Spleen (tissue), 11 donors: ENCODE results near the gene FTL. TPM values are rescaled to one million over a fixed set of nuclear protein-coding genes. Genes with fewer than 3 reads are reported as not detected.
A peak's percentile ranks its signal among the peaks of the same experiment; 100 is the strongest.

Experiments used
- DNase-seq: peaks from one replicate; pipeline ENCODE4 v3.0.0-alpha.2; 2020
- H3K27ac ChIP-seq, 8 donors: fragments of 200-600 bp; sonication (generic) in 7 of 8; 1 replicate in 4 of 8; 2 replicates in 4 of 8; pipeline versions ENCODE4 v1.5.0 to v1.8.0; 2016 to 2021; ENCODE audit warnings: inconsistent platforms in 4 of 8, mild to moderate bottlenecking in 4 of 8, moderate library complexity in 1 of 8
- H3K27me3 ChIP-seq, 7 donors: fragments of 200-600 bp; sonication (generic) in 6 of 7; replicated peaks in 1 of 7; 1 replicate in 4 of 7; 2 replicates in 3 of 7; pipeline versions ENCODE4 v1.5.0 to v1.8.0; 2016 to 2021; ENCODE audit warnings: inconsistent platforms in 3 of 7, mild to moderate bottlenecking in 1 of 7
- H3K36me3 ChIP-seq, 6 donors: fragments of 200-600 bp; sonication (generic) in 5 of 6; 1 replicate in 4 of 6; 2 replicates in 2 of 6; pipeline versions ENCODE4 v1.5.0 to v1.8.0; 2016 to 2021; ENCODE audit warnings: inconsistent platforms in 2 of 6
- H3K4me1 ChIP-seq, 6 donors: fragments of 200-600 bp; sonication (generic) in 5 of 6; 1 replicate in 3 of 6; 2 replicates in 3 of 6; pipeline versions ENCODE4 v1.5.0 to v1.8.0; 2016 to 2021; ENCODE audit warnings: inconsistent platforms in 3 of 6
- H3K4me3 ChIP-seq, 8 donors: fragments of 200-600 bp; sonication (generic) in 7 of 8; 1 replicate in 4 of 8; 2 replicates in 4 of 8; pipeline versions ENCODE4 v1.5.0 to v1.8.0; 2016 to 2021; ENCODE audit warnings: inconsistent platforms in 4 of 8, mild to moderate bottlenecking in 4 of 8, moderate library complexity in 2 of 8
- H3K9me3 ChIP-seq, 8 donors: fragments of 200-600 bp; sonication (generic) in 7 of 8; 1 replicate in 4 of 8; 2 replicates in 4 of 8; pipeline versions ENCODE4 v1.5.0 to v1.8.0; 2016 to 2021; ENCODE audit warnings: inconsistent platforms in 4 of 8
- POLR2A ChIP-seq, 3 donors: fragments of 450-650 bp; IDR thresholded peaks; one replicate each; pipeline ENCODE4 v1.5.1; 2017; ENCODE audit warnings: antibody characterized with exemption in 3 of 3, mild to moderate bottlenecking in 1 of 3
- POLR2AphosphoS5 ChIP-seq, 3 donors: sonication (generic); formaldehyde crosslinking; IDR thresholded peaks; one replicate each; pipeline ENCODE4 v1.5.1; 2017; ENCODE audit warnings: antibody characterized with exemption in 3 of 3
- WGBS, 5 donors: extraction: QIAGEN DNeasy Blood & Tissue Kit in 3 of 5; methylation state at CpG; one replicate each; pipeline versions ENCODE4 v1.1.5 to v1.1.7; 2013 to 2018; 5-methylcytosine and 5-hydroxymethylcytosine counted together
- intact Hi-C: fragments of 100-400 bp; cut with DNase I; formaldehyde crosslinking; loops from one replicate; pipeline ENCODE4 v1.15.0; 2023; ENCODE audit warnings: low total_unique reads
- polyA plus RNA-seq, 3 donors: library from polyadenylated mRNA; stranded (reverse); fragments of 200-250 nt; gene quantifications; one replicate each; pipeline ENCODE4 v1.2.1, GENCODE V29; 2013
- total RNA-seq, 7 donors: library from RNA; depleted of rRNA in 3 of 7; stranded (reverse); fragments of >200 nt in 3 of 7; fragmentation: NEBNext Ultra II Directional in 4 of 7; extraction: Animal tissue kit (Norgen Biotek cat#: 25700) in 4 of 7; gene quantifications; one replicate each; pipeline versions ENCODE4 v1.1.0 to v1.2.1, GENCODE V29; 2016 to 2021
- TF ChIP-seq, protein P1 (sequence below), 11 experiments: fragments of 200-600 bp in 7 of 11; fragments of 450-650 bp in 4 of 11; sonication (generic) in 4 of 11; IDR thresholded peaks in 8 of 11; conservative IDR thresholded peaks in 3 of 11; 1 replicate in 7 of 11; 2 replicates in 4 of 11; pipeline versions ENCODE4 v1.4.0 to v1.8.0; 2016 to 2021; ENCODE audit warnings: antibody characterized with exemption in 11 of 11, inconsistent platforms in 4 of 11, mild to moderate bottlenecking in 1 of 11
- donor health status: healthy with polysubstance abuse.
- donor health status: DM: no; HTN: no; CAD: no; lungs with moderate emphysema.
- donor health status: DM: no; HTN: no; CAD: no.
- donor health status: Bipolar disorder and iron deficiency.
- donor health status: healthy.
- donor health status: DM: no; HTN: no; CAD: no.
- donor health status: DM: yes; HTN: yes; CAD: no.

The FTL gene
- total and polyA plus RNA-seq, 10 donors: 4,960 to 14,078 (median 7,397) TPM

DNA sequence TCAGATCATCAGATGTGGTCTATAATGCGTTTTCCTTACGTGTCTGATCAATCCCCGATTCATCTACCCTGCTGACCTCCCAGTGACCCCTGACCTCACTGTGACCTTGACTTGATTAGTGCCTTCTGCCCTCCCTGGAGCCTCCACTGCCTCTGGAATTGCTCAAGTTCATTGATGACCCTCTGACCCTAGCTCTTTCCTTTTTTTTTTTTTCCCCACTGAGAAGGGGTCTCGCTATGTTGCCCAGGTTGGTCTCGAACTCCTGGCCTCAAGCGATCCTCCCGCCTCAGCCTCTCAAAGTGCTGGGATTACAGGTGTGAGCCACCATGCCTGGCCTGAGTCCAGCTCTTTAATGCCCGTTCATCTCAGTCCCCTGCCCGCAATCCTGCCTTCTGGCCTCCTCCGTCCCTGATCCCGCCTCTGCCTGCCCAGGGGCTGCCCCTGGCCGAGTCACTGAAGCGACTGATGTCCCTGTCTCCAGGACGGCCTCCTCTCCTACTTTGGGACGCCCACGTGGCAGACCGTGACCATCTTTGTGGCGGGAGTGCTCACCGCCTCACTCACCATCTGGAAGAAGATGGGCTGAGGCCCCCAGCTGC is 4.0 kb upstream of the FTL start:
- intact Hi-C loops: loop anchor here (10.0 kb wide), 1 partner anchor 86 kb away; the partner anchor contains the start of gene PPP1R15A
- peak; percentile 83 for DNase-seq
- H3K36me3 ChIP-seq: peaks cover 0 to 50% (median 5%) of the 10 kb centered on the region in 6 donors
- no peak for TF ChIP-seq POLR2A (IDR thresholded peaks at IDR 0.05)
- peak in 2 of 3 donors; percentile 23 to 66 for TF ChIP-seq POLR2AphosphoS5 (IDR thresholded peaks at IDR 0.05)
- peaks cover 20 to 86% (median 59%) of the 10 kb centered on the region in 6 donors for H3K4me1 ChIP-seq
- 85 to 91% (median 87%) methylated on average over 19 of the region's 19 CpGs for WGBS, 5 donors
- peak overlapping the region in 6 of 8 donors; percentile 83 to 98 (median 97) for H3K27ac ChIP-seq
- no peaks in the 10 kb centered on the region for H3K27me3 ChIP-seq
- H3K9me3 ChIP-seq: no peaks in the 10 kb centered on the region
- H3K4me3 ChIP-seq: peak overlapping the region in 1 of 8 donors; percentile 99

DNA sequence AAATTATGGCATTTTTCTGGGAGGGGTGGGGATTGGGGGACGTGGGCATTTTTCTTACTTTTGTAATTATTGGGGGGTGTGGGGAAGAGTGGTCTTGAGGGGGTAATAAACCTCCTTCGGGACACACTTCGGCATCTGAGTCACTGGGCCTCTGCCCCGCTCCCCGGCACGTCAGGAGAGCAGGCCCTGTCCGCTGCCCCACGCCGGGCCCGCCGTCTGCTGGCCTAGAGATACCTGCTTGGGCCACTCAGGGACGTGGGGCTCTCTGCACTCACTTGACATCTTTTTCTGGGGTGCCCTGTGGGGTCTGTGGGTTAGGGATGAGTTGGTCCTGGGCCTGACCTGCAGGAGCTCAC is 3.5 kb upstream of the FTL start:
- Histone ChIP-seq H3K4me3 (peak overlapping the region in 2 of 8 donors; percentile 24 to 99), H3K36me3 (peaks cover under 1 to 50% (median 7%) of the 10 kb centered on the region in 6 donors), H3K27ac (peak overlapping the region; percentile 70 to 98 (median 96)), H3K27me3 (no peaks in the 10 kb centered on the region), H3K9me3 (no peaks in the 10 kb centered on the region), H3K4me1 (peaks cover 25 to 86% (median 60%) of the 10 kb centered on the region in 6 donors)
- intact Hi-C loops: loop anchor here (10.0 kb wide), 1 partner anchor 87 kb away; the partner anchor contains the start of gene PPP1R15A
- WGBS, 5 donors: 75 to 88% (median 84%) methylated on average over 9 to 12 of the region's 12 CpGs
- TF ChIP-seq POLR2AphosphoS5 (IDR thresholded peaks at IDR 0.05): no peak
- TF ChIP-seq, protein P1, sequence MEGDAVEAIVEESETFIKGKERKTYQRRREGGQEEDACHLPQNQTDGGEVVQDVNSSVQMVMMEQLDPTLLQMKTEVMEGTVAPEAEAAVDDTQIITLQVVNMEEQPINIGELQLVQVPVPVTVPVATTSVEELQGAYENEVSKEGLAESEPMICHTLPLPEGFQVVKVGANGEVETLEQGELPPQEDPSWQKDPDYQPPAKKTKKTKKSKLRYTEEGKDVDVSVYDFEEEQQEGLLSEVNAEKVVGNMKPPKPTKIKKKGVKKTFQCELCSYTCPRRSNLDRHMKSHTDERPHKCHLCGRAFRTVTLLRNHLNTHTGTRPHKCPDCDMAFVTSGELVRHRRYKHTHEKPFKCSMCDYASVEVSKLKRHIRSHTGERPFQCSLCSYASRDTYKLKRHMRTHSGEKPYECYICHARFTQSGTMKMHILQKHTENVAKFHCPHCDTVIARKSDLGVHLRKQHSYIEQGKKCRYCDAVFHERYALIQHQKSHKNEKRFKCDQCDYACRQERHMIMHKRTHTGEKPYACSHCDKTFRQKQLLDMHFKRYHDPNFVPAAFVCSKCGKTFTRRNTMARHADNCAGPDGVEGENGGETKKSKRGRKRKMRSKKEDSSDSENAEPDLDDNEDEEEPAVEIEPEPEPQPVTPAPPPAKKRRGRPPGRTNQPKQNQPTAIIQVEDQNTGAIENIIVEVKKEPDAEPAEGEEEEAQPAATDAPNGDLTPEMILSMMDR (IDR thresholded peaks at IDR 0.05 in 8 of 11, conservative IDR thresholded peaks at IDR 0.05 in 3 of 11): no peak
- TF ChIP-seq POLR2A (IDR thresholded peaks at IDR 0.05): no peak
- peak; percentile 83 for DNase-seq

- peak overlapping the region in 3 of 8 donors; percentile 14 to 99 (median 24) for H3K4me3 ChIP-seq
- H3K27me3 ChIP-seq: no peaks in the 10 kb centered on the region
- intact Hi-C loops: loop anchor here (10.0 kb wide), 1 partner anchor 87 kb away; the partner anchor contains the start of gene PPP1R15A
- H3K4me1 ChIP-seq: peaks cover 31 to 91% (median 66%) of the 10 kb centered on the region in 6 donors
- H3K27ac ChIP-seq: peak overlapping the region; percentile 70 to 98 (median 96)
- H3K36me3 ChIP-seq: peaks cover 3 to 50% (median 13%) of the 10 kb centered on the region in 6 donors
- TF ChIP-seq, protein P1 (IDR thresholded peaks at IDR 0.05 in 8 of 11, conservative IDR thresholded peaks at IDR 0.05 in 3 of 11): no peak
- TF ChIP-seq POLR2A (IDR thresholded peaks at IDR 0.05) (peak in 2 of 3 donors; percentile 53 to 61), POLR2AphosphoS5 (IDR thresholded peaks at IDR 0.05) (peak; percentile 90 to 91 (median 91))
- peak; percentile 96 for DNase-seq
- WGBS, 5 donors: 25 to 37% (median 27%) methylated on average over 21 to 22 of the region's 22 CpGs
- no peaks in the 10 kb centered on the region for H3K9me3 ChIP-seq
Measured at GRCh38 chr19:48962029-48962848, 2.9 kb upstream of the FTL start.

GRCh38 chr19:48962849-48963165 is 2.3 kb upstream of the FTL start:
- H3K4me1 ChIP-seq: peaks cover 34 to 92% (median 72%) of the 10 kb centered on the region in 6 donors
- no peaks in the 10 kb centered on the region for H3K9me3 ChIP-seq
- no peak for TF ChIP-seq POLR2AphosphoS5 (IDR thresholded peaks at IDR 0.05)
- TF ChIP-seq, protein P1 (IDR thresholded peaks at IDR 0.05 in 8 of 11, conservative IDR thresholded peaks at IDR 0.05 in 3 of 11): no peak
- no peak for TF ChIP-seq POLR2A (IDR thresholded peaks at IDR 0.05)
- H3K27ac ChIP-seq: peak overlapping the region; percentile 70 to 98 (median 96)
- H3K27me3 ChIP-seq: no peaks in the 10 kb centered on the region
- DNase-seq: no peak
- intact Hi-C loops: loop anchor here (10.0 kb wide), 1 partner anchor 88 kb away; the partner anchor contains the start of gene PPP1R15A
- 25 to 46% (median 30%) methylated on average over 6 to 7 of the region's 7 CpGs for WGBS, 5 donors
- H3K36me3 ChIP-seq: peaks cover 3 to 50% (median 16%) of the 10 kb centered on the region in 6 donors
- H3K4me3 ChIP-seq: peak overlapping the region in 3 of 8 donors; percentile 14 to 99 (median 24)
